HUES48 (cell line): ENCODE measurements around the gene SLC39A13.
A peak's percentile ranks its signal among the peaks of the same experiment; 100 is the strongest.

Experiments used
- H3K27ac ChIP-seq: one replicate; pipeline ENCODE4 v1.7.0; 2013; ENCODE audit warnings: low read depth, low read length, inconsistent platforms
- H3K27me3 ChIP-seq: 2 replicates; pipeline ENCODE4 v1.6.1; 2013; ENCODE audit warnings: mild to moderate bottlenecking, low read length; ENCODE audit not compliant: control insufficient read depth, insufficient read depth
- H3K36me3 ChIP-seq: 2 replicates; pipeline ENCODE4 v1.6.1; 2013; ENCODE audit warnings: low read length; ENCODE audit not compliant: control insufficient read depth, insufficient read depth
- H3K4me1 ChIP-seq: 2 replicates; pipeline ENCODE4 v1.6.1; 2013; ENCODE audit warnings: mild to moderate bottlenecking, low read length; ENCODE audit not compliant: control insufficient read depth, insufficient read depth
- H3K4me3 ChIP-seq: 2 replicates; pipeline ENCODE4 v1.5.1; 2013; ENCODE audit warnings: mild to moderate bottlenecking, low read depth, low read length
- H3K9ac ChIP-seq: 2 replicates; pipeline ENCODE4 v1.6.1; 2013; ENCODE audit warnings: mild to moderate bottlenecking, low read depth, low read length, moderate library complexity
- H3K9me3 ChIP-seq: 2 replicates; pipeline ENCODE4 v1.6.1; 2013; ENCODE audit warnings: low read length; ENCODE audit not compliant: control insufficient read depth, insufficient read depth

Gene SLC39A13

DNA sequence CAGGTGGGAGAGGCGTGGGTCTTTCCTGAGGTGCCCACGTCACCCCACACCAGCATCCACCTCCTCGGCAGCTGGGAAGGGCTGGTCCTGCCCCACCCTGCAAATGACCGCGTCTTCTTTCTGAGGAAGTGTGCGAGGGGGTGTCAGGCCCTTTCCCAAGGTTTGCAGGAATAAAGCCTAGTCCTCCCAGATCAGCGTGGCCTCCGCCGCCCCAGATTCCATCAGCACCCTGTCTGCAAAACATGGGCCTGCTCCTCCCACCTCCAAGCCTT is 14.4 kb upstream of the SLC39A13 start:
- H3K4me1 ChIP-seq, result peaks cover 10% of the 10 kb centered on the region
- no peak overlapping the region for H3K9ac ChIP-seq
- no peaks in the 10 kb centered on the region for H3K27me3 ChIP-seq
- no peaks in the 10 kb centered on the region for H3K9me3 ChIP-seq
- no peak overlapping the region for H3K4me3 ChIP-seq
- H3K27ac ChIP-seq, result no peak overlapping the region
- no peaks in the 10 kb centered on the region for H3K36me3 ChIP-seq

- Histone ChIP-seq H3K36me3 (no peaks in the 10 kb centered on the region), H3K9me3 (no peaks in the 10 kb centered on the region), H3K27ac (no peak overlapping the region), H3K4me3 (no peak overlapping the region), H3K4me1 (peaks cover 13% of the 10 kb centered on the region), H3K9ac (no peak overlapping the region), H3K27me3 (no peaks in the 10 kb centered on the region)
These were observed 13.8 kb upstream of the SLC39A13 start for GRCh38 chr11:47394322-47395222.

DNA sequence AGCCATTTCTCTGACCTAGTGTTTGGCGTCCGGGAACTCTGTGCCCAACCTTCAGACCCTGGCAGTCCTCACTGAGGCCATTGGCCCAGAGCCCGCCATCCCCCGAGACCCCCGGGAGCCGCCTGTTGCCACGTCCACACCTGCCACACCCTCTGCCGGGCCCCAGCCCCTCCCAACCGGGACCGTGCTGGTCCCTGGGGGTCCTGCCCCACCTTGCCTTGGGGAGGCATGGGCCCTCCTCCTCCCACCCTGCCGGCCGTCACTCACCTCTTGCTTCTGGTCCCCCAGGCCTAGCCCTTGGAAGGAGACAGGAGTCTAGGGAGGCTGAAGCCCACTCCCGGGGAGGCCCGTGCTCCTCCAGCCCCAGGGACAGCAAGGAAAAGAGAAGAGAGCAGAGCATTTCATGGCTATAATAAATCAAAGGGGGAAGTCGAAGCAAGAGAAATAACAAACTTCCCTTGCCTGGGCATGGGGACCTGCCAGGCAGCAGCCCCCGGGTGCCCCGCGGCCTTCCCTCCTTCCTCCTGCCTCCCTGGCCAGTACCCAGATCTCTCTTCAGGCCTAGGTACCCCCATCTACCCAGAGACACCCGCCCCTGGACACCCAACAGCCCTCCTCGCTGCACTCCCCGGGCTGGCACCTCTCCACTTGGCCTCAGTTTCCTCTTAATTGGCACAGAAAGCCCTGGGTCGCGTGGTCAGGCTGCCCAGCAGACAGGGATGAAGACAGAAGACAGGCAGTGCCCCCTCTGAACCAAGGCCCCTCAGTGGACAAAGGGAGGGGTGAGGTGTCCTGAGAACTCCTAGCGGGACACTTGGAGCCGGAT is 13.0 kb upstream of the SLC39A13 start:
- no peaks in the 10 kb centered on the region for H3K36me3 ChIP-seq
- no peaks in the 10 kb centered on the region for H3K27me3 ChIP-seq
- peaks cover 16% of the 10 kb centered on the region for H3K4me1 ChIP-seq
- no peak overlapping the region for H3K9ac ChIP-seq
- no peak overlapping the region for H3K4me3 ChIP-seq
- no peaks in the 10 kb centered on the region for H3K9me3 ChIP-seq
- no peak overlapping the region for H3K27ac ChIP-seq

GRCh38 chr11:47396049-47396320 is 12.4 kb upstream of the SLC39A13 start:
- Histone ChIP-seq H3K27ac (no peak overlapping the region), H3K9ac (no peak overlapping the region), H3K36me3 (no peaks in the 10 kb centered on the region), H3K27me3 (no peaks in the 10 kb centered on the region), H3K4me1 (peaks cover 21% of the 10 kb centered on the region), H3K4me3 (no peak overlapping the region), H3K9me3 (no peaks in the 10 kb centered on the region)

GRCh38 chr11:47398011-47398410 is 10.4 kb upstream of the SLC39A13 start:
- H3K9ac ChIP-seq, result no peak overlapping the region
- no peaks in the 10 kb centered on the region for H3K9me3 ChIP-seq
- no peaks in the 10 kb centered on the region for H3K27me3 ChIP-seq
- H3K4me1 ChIP-seq, result peaks cover 27% of the 10 kb centered on the region
- H3K27ac ChIP-seq, result no peak overlapping the region
- no peak overlapping the region for H3K4me3 ChIP-seq
- H3K36me3 ChIP-seq, result no peaks in the 10 kb centered on the region

DNA sequence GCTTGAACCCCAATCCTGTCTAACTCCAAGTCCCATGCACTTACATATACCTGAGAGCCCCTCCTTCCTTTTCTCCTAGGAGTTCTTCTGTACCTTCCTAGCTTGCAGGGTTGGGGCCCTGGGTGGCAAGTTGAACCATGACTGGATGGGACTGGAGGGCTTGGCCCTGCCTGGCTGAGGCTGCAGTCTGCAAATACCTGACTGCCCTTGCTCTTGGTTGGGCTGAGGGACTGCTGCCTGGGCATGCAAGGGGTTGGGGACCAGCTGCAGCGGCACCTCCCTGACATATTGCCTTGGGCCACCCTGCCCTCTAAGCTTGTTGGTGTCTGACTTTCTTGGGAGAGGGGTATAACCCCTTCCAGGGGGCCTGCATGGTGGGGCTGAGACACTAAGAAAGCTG is 9.8 kb upstream of the SLC39A13 start:
- Histone ChIP-seq H3K27ac (no peak overlapping the region), H3K4me3 (no peak overlapping the region), H3K27me3 (no peaks in the 10 kb centered on the region), H3K9me3 (no peaks in the 10 kb centered on the region), H3K4me1 (peaks cover 27% of the 10 kb centered on the region), H3K36me3 (no peaks in the 10 kb centered on the region), H3K9ac (no peak overlapping the region)

GRCh38 chr11:47399860-47400767 is 8.3 kb upstream of the SLC39A13 start:
- Histone ChIP-seq H3K4me3 (peak overlapping the region; percentile 52), H3K27ac (peak overlapping the region; percentile 76), H3K9ac (peak overlapping the region; percentile 35)

DNA sequence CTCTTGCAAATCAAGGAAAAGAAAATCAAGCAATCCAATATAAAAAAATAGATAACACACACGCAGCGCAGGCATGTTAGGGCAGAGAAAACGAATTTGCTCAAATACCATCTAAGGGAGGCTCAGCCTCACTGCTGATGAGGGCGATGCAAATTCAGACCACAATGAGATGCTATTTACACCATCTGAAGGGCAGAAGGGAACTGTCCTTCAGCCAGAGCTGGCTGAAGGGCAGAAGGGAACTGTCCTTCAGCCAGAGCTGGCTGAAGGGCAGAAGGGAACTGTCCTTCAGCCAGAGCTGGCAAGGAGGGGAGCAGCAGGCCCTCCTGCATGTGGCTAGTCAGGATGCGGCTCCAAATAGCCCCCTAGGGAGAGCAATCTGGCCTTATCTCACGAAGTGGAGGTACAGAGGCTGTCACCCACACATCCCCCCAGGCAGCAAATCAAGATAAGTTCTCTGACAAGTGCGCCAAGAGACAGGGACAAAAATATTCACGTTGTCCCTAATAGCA is 7.6 kb upstream of the SLC39A13 start:
- peak overlapping the region; percentile 76 for H3K27ac ChIP-seq
- peak overlapping the region; percentile 52 for H3K4me3 ChIP-seq
- H3K9me3 ChIP-seq, result no peaks in the 10 kb centered on the region
- H3K4me1 ChIP-seq, result peaks cover 27% of the 10 kb centered on the region
- H3K27me3 ChIP-seq, result no peaks in the 10 kb centered on the region
- no peaks in the 10 kb centered on the region for H3K36me3 ChIP-seq
- H3K9ac ChIP-seq, result peak overlapping the region; percentile 35

More at GRCh38 chr11:47399860-47400767, 8.3 kb upstream of the SLC39A13 start:
- Histone ChIP-seq H3K27me3 (no peaks in the 10 kb centered on the region), H3K36me3 (no peaks in the 10 kb centered on the region), H3K9me3 (no peaks in the 10 kb centered on the region), H3K4me1 (peaks cover 27% of the 10 kb centered on the region)

- H3K4me1 ChIP-seq, result peaks cover 34% of the 10 kb centered on the region
- no peak overlapping the region for H3K27ac ChIP-seq
- H3K9ac ChIP-seq, result no peak overlapping the region
- no peaks in the 10 kb centered on the region for H3K27me3 ChIP-seq
- H3K36me3 ChIP-seq, result no peaks in the 10 kb centered on the region
- H3K4me3 ChIP-seq, result no peak overlapping the region
- no peaks in the 10 kb centered on the region for H3K9me3 ChIP-seq
These were observed 5.3 kb upstream of the SLC39A13 start for GRCh38 chr11:47403135-47403534.

- Histone ChIP-seq H3K27me3 (no peaks in the 10 kb centered on the region), H3K9me3 (no peaks in the 10 kb centered on the region), H3K36me3 (no peaks in the 10 kb centered on the region), H3K27ac (no peak overlapping the region), H3K4me3 (no peak overlapping the region), H3K4me1 (peaks cover 30% of the 10 kb centered on the region), H3K9ac (no peak overlapping the region)
These were observed 4.8 kb upstream of the SLC39A13 start for GRCh38 chr11:47403571-47403970.
